HEK293T (cell line): ENCODE results near the gene POGZ.

Source experiments
- CTCF ChIA-PET: fragments of 350-600 bp; formaldehyde crosslinking; extraction: SDS; loops from one replicate; lab custom pipeline; 2021; ENCODE audit warnings: antibody characterized with exemption, inconsistent platforms; lab: Yijun Ruan, JAX
- POLR2A ChIA-PET: fragments of 350-600 bp; formaldehyde crosslinking; extraction: SDS; loops from one replicate; lab custom pipeline; 2020; ENCODE audit warnings: antibody characterized with exemption, inconsistent platforms; lab: Yijun Ruan, JAX
- DNase-seq: peaks from one replicate; pipeline ENCODE4 v3.0.0; 2012; ENCODE audit warnings: mixed read lengths; ENCODE audit errors: extremely low spot score
- ARNT ChIP-seq: fragments of 450-650 bp; IDR thresholded peaks from 2 replicates; pipeline ENCODE4 v1.6.1; 2017; ENCODE audit warnings: mild to moderate bottlenecking
- BHLHE40 ChIP-seq: fragments of 450-650 bp; IDR thresholded peaks from 2 replicates; pipeline ENCODE4 v1.6.1; 2016; ENCODE audit warnings: mild to moderate bottlenecking, moderate library complexity, borderline replicate concordance
- CTBP1 ChIP-seq: fragments of 450-650 bp; IDR thresholded peaks from 2 replicates; pipeline ENCODE4 v1.6.1; 2016; ENCODE audit warnings: borderline replicate concordance
- ELF4 ChIP-seq: fragments of 450-650 bp; IDR thresholded peaks from 2 replicates; pipeline ENCODE4 v1.6.1; 2017; ENCODE audit warnings: antibody characterized with exemption
- FOXA1 ChIP-seq: fragments of 450-650 bp; IDR thresholded peaks from 2 replicates; pipeline ENCODE4 v1.6.1; 2016; ENCODE audit warnings: mild to moderate bottlenecking
- FOXK2 ChIP-seq: fragments of 450-650 bp; IDR thresholded peaks from 2 replicates; pipeline ENCODE4 v1.6.1; 2016; ENCODE audit warnings: mild to moderate bottlenecking
- FOXM1 ChIP-seq: fragments of 450-650 bp; IDR thresholded peaks from 2 replicates; pipeline ENCODE4 v1.6.1; 2017; ENCODE audit warnings: mild to moderate bottlenecking, borderline replicate concordance
- HDGF ChIP-seq: fragments of 450-650 bp; IDR thresholded peaks from 2 replicates; pipeline ENCODE4 v1.6.1; 2017; ENCODE audit warnings: antibody characterized with exemption, borderline replicate concordance
- L3MBTL2 ChIP-seq: fragments of 450-650 bp; conservative IDR thresholded peaks from 2 replicates; pipeline ENCODE4 v1.6.1; 2016; ENCODE audit warnings: mild to moderate bottlenecking
- LEF1 ChIP-seq: fragments of 450-650 bp; IDR thresholded peaks from 2 replicates; pipeline ENCODE4 v1.6.1; 2017; ENCODE audit warnings: mild to moderate bottlenecking, borderline replicate concordance
- NFRKB ChIP-seq: fragments of 450-650 bp; IDR thresholded peaks from 2 replicates; pipeline ENCODE4 v1.6.1; 2016; ENCODE audit warnings: mild to moderate bottlenecking, moderate library complexity
- PKNOX1 ChIP-seq: fragments of 450-650 bp; IDR thresholded peaks from 2 replicates; pipeline ENCODE4 v1.6.1; 2016
- SP1 ChIP-seq: fragments of 450-650 bp; IDR thresholded peaks from 2 replicates; pipeline ENCODE4 v1.6.1; 2017
- SUZ12 ChIP-seq: fragments of 450-650 bp; IDR thresholded peaks from 2 replicates; pipeline ENCODE4 v1.6.1; 2016; ENCODE audit warnings: mild to moderate bottlenecking
- TARDBP ChIP-seq: fragments of 450-650 bp; IDR thresholded peaks from 2 replicates; pipeline ENCODE4 v1.6.1; 2016
- ZNF384 ChIP-seq: fragments of 450-650 bp; IDR thresholded peaks from 2 replicates; pipeline ENCODE4 v1.6.1; 2016

The POGZ gene

GRCh38 chr1:151459331-151460046, at the start of gene POGZ:
POGZ (minus strand) TSS chr1:151459494; CDS start chr1:151442204, 17,290 bp downstream.
- peak; percentile 95 for DNase-seq

GRCh38 chr1:151508833-151509232, 49.5 kb upstream of the POGZ start:
- POLR2A ChIA-PET, result interaction anchor here (1.4 kb wide), 1 partner anchor 14 kb away, joined by 4 read pairs; no protein-coding TSS in a partner anchor
- no peak for DNase-seq
- CTCF ChIA-PET, result interaction anchor here (0.5 to 0.6 kb wide), 2 partner anchors 51 to 424 kb away, joined by 3 to 6 read pairs; no protein-coding TSS in a partner anchor
- no peak for TF ChIP-seq BHLHE40
- TF ChIP-seq FOXK2, result no peak
- TF ChIP-seq CTBP1, result no peak
- no peak for TF ChIP-seq ZNF384
- no peak for TF ChIP-seq FOXM1
- TF ChIP-seq FOXA1, result no peak
- no peak for TF ChIP-seq ARNT
- no peak for TF ChIP-seq LEF1
- no peak for TF ChIP-seq HDGF
- TF ChIP-seq SP1, result no peak
- TF ChIP-seq PKNOX1, result no peak
- no peak for TF ChIP-seq SUZ12
- TF ChIP-seq TARDBP, result no peak
- no peak for TF ChIP-seq NFRKB

More at GRCh38 chr1:151459331-151460046, at the start of gene POGZ:
- CTCF ChIA-PET, result no interaction called here
- POLR2A ChIA-PET, result interaction anchor here (0.7 to 4.6 kb wide), 7 partner anchors 12 to 160 kb away, joined by 3 to 22 read pairs (median 4); partner anchors contain the start of genes CGN and TUFT1
- TF ChIP-seq FOXM1, result peak; percentile 77; the same call in 1 of the 2 replicates
- no peak for TF ChIP-seq LEF1
- peak; percentile 64 for TF ChIP-seq PKNOX1
- TF ChIP-seq L3MBTL2, result peak; percentile 86
- TF ChIP-seq ARNT, result no peak
- peak; percentile 40; the same call in 1 of the 2 replicates for TF ChIP-seq ELF4

GRCh38 chr1:151504759-151505158, 45.5 kb upstream of the POGZ start:
- CTCF ChIA-PET, result interaction anchor here (0.6 kb wide), 1 partner anchor 132 kb away, joined by 3 read pairs; no protein-coding TSS in a partner anchor
- POLR2A ChIA-PET, result interaction anchor here (0.6 kb wide), 1 partner anchor 10 kb away, joined by 3 read pairs; no protein-coding TSS in a partner anchor
- TF ChIP-seq FOXK2 (no peak), PKNOX1 (no peak), L3MBTL2 (no peak), ZNF384 (no peak), SUZ12 (no peak), LEF1 (no peak), NFRKB (no peak), FOXA1 (no peak), ARNT (no peak), CTBP1 (no peak), BHLHE40 (no peak), SP1 (no peak), TARDBP (no peak), ELF4 (no peak), FOXM1 (no peak), HDGF (no peak)

GRCh38 chr1:151504252-151504651, 45.0 kb upstream of the POGZ start:
- no peak for TF ChIP-seq ZNF384
- TF ChIP-seq TARDBP, result no peak
- TF ChIP-seq FOXK2, result no peak
- TF ChIP-seq NFRKB, result no peak
- TF ChIP-seq BHLHE40, result no peak
- no peak for TF ChIP-seq CTBP1
- no peak for TF ChIP-seq L3MBTL2
- no peak for TF ChIP-seq LEF1
- no peak for TF ChIP-seq FOXA1
- TF ChIP-seq FOXM1, result no peak
- TF ChIP-seq SUZ12, result no peak
- POLR2A ChIA-PET, result interaction anchor here (1.2 kb wide), 1 partner anchor 35 kb away, joined by 3 read pairs; the partner anchor contains the start of gene TUFT1
- CTCF ChIA-PET, result interaction anchor here (0.6 kb wide), 1 partner anchor 132 kb away, joined by 3 read pairs; no protein-coding TSS in a partner anchor
- DNase-seq, result no peak

More at GRCh38 chr1:151504759-151505158, 45.5 kb upstream of the POGZ start:
- DNase-seq, result no peak

GRCh38 chr1:151502859-151503780, 43.8 kb upstream of the POGZ start:
- no peak for TF ChIP-seq PKNOX1
- TF ChIP-seq ARNT, result no peak
- TF ChIP-seq HDGF, result no peak
- TF ChIP-seq BHLHE40, result no peak
- TF ChIP-seq FOXK2, result no peak
- TF ChIP-seq TARDBP, result no peak
- no peak for TF ChIP-seq ELF4
- TF ChIP-seq ZNF384, result no peak
- TF ChIP-seq FOXA1, result no peak
- no peak for TF ChIP-seq L3MBTL2
- no peak for TF ChIP-seq FOXM1
- no peak for TF ChIP-seq CTBP1
- TF ChIP-seq NFRKB, result no peak
- no peak for DNase-seq
- POLR2A ChIA-PET, result interaction anchor here (0.6 to 1.6 kb wide), 4 partner anchors 8 to 221 kb away, joined by 3 to 9 read pairs (median 3); partner anchors contain the start of genes CGN, TUFT1 and ZNF687
- CTCF ChIA-PET, result no interaction called here
